GM19324 (cell line): ENCODE data around the gene LCA5.
"Not testable (repeated sequence)": the region's sequence is repeated elsewhere in the genome, so short reads cannot be mapped to it uniquely, and the experiment has no call there.

ENCODE experiments used
- ATAC-seq: cut with Tn5 transposase; IDR thresholded peaks from one replicate; pipeline ENCODE4 v1.9.1; 2021; ENCODE audit warnings: mild to moderate bottlenecking, moderate library complexity; ENCODE audit not compliant: unreplicated experiment, low FRiP score

LCA5 gene

DNA sequence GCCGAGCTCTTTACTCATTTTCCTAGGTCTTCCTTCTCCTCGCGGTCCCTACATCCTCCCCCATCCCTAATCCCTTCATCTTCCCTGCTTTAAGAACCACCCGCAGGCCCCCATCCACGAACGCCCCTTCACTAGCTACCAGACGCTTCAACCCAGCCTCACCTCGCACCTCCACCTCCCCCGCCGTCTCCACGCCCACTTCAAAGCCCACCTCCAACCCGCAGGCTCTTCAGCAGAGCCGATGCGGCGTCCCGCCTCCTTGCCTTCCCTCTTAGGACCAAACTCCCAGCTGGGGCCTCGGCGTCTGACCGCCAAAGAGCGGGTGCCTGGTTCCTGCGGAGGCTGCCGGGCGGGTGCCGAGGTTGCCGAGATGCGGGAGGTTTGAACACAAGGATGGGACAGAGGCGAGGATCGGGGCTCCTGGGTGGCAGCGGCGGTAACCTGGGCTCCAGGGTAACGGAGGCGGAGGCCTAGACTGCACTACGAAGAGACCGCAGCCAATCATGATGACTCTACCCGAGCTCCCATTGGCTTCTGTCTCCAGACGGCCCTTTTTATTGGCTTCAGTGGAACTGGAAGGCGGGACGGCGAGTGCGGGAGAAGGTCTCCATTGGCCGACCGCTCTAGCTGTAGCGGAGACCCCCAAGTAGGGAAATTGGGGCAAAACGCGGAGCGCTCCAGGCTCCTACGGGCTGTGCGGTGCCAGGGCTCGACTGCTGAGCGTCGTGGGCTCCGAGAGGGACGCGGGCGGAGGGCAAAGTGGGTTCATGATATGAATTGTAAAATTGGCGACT is at the start of gene LCA5:
LCA5 (minus strand) TSS at position 477 of the 794 bp plus-strand sequence. CDS start 18,536 bp downstream, outside the sequence.
- peak; percentile 100 for ATAC-seq

DNA sequence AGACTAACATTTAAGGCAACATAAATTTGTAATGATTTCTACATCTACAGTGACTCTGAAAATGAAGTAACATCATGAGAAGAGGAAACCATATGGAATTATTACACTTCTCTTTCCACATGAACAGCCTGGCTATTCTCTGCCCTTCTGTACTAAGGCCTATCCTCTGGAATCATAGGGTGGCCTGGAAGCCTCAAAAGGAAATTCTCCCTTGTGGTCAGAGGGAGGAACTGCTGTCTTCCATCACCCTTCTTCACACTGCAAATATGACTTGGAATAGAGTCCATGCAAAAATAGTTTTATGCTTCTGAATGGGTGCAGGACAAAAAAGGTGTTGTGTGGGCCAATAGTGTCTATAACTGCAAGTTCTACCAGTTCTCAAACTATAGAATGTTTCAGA is 49.3 kb upstream of the LCA5 start:
- ATAC-seq = no peak

DNA sequence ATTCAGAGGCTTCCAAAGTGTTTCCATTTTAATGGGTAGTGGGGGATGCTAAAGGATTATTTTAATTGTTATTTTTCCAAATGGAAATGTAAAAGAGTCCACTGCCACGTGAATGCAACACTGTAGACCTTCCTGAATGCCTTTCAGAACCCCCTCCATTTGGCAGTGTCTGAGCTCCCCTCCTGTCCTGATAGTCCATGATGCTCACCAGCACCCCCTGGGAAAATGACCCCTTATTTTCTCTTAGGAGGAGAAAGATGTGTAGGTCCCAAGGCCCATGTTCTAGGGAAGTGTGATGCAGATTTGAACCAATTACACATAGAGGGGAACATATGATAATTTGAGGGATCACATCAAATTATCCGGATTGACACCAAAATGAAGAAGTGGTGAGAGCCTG is 47.1 kb upstream of the LCA5 start:
- ATAC-seq = no peak

DNA sequence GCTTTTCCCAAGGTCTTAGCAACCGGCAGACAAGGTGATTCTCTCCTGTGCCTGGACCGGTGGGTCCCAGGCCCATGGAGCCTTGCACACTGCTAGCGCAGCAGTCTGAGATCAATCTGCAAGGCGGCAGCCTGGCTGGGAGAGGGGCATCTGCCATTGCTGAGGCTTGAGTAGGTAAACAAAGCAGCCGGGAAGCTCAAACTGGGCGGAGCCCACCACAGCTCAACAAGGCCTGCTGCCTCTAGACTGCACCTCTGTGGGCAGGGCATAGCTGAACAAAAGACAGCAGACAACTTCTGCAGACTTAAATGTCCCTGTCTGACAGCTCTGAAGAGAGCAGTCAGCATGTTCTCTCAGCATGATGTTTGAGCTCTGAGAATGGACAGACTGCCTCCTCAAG is 40.7 kb upstream of the LCA5 start:
- ATAC-seq = not testable (repeated sequence)

DNA sequence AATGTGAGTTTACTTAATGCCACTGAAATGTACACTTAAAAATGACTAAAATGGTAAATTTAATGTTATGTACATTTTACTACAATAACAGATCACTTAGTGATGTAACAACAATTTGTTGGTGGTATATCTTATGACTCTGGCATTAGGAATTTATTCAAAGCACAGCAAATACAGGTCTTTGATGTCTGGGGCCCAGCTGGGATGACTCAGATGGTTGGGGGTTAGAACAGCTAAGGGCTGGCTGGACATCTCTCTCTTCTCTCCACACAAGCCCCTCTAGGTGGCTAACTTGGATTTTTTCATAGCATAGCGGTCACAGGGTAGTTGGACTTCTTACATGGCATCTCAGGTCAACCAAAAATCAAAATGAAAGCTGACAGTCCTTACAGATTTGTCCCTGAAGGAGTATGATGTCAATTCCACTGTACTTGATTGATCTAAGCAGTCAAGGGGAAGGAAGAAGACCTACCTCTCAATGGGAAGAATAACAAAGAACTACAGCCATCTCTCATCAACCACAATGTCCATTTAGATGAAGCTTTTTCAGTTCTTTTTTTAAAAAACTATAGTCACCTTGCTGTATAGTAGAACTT is 37.5 kb upstream of the LCA5 start:
- no peak for ATAC-seq

DNA sequence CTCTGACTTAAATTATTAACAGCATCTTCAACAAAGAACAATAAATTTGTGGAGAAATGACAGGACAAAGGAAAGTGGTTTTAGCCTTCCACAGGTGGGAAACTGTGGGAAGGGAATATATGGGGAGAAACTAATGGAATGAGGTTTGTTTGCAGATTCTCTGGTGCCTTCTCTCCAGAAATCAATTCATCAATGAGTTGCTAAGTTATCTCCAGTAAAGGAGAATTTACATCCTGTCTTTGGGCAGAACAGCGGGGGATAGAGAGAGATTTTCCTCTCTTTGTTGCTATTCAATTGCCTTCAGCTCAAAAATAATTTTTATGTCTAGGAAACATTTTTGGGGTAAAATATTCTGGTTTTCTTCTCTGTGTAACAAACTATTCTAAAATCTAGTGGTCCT is 36.9 kb upstream of the LCA5 start:
- no peak for ATAC-seq

DNA sequence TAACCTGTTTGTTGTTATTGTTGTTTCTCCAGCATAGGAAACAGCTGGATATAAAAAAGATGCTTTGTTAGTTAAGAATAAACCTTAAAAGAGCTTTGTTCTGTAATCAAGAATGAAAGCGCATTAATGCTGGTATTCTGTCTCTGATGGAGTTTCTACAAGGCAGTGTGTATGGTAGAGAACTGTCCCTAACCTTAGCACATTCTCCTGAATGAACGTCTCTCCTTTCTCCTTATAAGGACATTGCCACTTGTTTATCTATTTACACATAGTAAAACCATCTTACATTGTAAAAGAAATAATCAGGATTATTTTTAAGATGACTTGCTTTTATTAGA is 33.8 kb upstream of the LCA5 start:
- ATAC-seq = peak; percentile 12

DNA sequence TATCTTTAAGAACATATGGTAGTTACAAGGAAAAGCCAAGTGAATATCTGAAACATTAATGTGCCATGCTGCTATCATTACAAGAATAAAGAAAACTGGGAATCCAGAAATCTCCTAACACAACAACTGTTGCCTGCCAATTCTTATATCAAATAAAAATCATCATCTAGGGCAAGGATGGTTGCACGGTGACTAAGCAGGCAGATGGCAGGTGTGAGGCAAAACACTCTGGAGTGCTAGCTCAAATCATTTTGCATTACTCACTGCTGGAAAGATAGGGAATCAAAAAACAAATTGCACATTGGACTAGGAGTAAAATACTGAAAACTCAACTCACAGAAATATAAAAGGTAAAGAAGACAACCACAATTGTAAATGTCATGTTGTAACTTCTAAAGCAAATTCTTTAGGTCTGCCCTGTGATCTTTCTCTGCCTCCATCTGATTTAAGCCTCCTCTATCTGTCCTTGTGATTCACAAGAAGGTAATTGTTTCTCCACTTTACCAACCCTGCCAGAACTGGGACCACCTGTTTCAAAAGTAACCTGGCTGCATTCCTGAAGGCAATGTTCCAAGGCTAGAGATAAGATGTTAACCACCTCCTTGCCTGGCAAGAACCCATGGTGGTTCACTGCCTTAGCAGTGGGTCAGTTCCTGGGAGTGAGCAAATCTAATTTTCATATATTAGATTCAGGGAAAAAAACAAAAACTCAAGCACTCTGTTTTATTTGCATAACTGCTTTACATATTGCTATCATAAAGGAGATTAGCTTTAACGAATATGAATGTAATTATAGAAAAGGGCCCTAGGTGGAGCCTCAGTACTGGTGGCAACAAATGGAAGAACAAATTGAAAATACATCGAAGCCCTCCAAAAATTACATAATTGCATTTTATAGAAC is 33.1 kb upstream of the LCA5 start:
- ATAC-seq = peak; percentile 84

DNA sequence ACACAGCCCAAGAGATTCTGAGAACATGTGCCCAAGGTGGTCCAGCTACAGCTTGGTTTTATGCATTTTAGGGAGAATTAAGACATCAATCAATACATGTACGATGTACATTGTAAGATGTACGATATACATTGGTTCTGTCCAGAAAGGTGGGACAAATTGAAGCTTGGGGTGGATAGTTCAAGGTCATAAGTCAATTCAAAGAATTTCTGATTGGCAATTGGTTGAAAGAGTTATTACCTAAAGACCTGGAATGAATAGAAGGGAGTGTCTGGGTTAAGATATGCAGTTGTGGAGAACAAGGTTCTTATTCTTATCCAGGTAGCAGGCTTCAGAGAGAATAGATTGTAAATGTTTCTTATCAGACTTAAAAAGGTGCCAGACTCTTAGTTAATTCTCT is 31.8 kb upstream of the LCA5 start:
- ATAC-seq = no peak

DNA sequence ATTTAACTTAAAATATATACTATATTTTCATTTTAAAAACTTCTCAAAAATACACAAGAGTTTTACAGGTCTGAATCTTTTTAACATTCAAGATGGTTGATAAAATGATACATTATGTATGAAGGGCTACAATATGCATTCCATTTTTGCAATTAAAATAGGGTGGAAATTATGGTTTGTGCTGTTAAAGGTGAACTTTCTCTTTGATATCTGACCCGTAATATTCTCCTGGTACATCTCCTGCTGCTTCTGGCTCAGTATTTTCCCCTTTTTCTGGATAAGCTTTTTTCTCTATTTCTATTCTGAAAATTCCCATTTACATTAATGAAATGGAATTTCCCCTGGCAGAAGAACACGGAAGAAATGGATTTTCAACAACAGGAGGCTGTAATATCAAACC is 27.4 kb upstream of the LCA5 start:
- no peak for ATAC-seq

DNA sequence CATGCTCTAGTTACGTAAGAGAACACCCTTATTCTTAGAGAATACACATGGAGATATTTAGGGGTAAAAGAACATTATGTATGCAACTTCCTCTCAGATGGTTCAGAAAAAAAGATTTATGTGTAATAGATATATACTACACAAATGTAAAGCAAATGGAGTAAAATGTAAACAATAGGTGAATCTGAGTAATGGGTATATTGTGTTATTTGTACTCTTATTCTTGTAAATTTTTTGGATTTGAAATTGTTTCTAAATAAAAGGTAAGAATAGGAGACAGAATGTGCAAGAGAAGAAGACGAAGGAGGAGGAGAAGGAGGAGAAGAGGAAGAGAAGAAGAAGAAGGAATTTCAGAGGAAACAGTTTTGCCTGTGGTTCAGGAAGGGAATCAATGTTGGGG is 22.5 kb upstream of the LCA5 start:
- ATAC-seq = no peak

DNA sequence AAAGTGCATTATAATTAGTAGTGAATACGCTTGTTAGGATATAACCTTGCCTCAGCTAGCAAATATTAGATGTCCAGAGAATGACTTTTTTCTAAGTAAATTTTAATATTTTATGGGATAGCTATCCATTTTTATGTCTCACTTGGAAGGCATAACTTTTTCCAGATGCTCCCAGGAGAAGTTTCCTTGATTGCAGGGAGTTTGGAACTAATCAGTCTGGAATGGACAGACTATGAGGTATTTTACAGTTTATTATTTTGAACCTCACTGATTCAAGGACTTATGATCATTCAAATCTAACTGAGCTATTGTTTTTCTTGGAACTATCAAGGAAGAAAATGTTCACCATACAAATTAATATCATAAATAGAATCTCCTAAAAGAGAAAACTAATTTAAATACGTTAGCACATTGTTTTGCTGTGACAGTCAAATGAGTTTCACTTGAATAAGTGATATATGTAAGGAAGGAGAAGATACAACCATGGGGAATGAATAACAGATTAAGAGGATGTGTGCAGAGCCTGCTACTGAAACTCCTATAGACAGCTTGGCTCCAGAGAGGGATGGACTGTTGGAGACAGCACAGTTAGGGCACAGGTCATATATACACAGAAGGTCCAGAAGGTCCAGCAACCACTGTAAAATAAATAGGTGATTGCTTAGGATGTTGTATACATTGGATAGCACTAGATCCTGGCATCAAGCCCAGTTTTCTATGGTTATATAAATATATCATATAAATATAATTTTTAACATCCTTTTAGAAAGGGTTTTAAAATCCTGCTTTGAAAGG is 20.6 kb upstream of the LCA5 start:
- ATAC-seq = no peak

DNA sequence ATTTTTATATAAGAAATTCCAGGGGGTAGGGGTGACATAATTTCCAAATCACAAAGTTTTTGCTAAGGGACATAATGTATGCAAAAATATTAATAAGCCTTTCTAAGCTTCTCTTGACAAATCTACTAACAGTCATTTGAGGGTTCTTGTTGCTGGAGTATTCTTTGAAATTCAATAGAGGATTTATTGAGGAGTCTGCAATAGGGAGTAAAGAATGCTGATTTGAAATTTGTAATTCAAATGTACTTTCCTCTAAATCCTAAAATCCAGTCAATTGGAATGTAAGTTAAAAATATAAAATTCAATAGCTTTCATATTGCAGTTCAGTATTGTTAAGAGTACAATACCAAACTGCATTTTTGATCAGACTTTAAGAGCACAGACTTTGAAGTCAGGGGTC is 17.1 kb upstream of the LCA5 start:
- ATAC-seq = no peak

DNA sequence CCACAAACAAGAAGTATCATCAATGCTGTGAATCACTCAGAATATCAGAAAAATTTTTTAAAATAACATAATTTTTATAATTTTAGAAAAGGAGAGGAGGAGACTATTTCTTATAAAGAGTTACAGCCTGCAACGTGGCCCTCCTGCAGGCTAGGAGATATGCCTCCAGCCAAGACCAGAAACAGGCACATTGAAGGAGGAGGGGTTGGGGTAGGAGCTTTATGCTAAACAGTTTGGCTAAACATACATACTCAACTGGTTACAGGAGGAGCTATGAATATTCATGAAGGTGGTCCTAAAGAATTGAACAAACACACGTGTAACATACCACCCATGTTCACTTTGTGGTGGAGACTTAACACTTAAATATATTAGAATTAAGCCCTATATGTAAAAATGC is 14.2 kb upstream of the LCA5 start:
- no peak for ATAC-seq

DNA sequence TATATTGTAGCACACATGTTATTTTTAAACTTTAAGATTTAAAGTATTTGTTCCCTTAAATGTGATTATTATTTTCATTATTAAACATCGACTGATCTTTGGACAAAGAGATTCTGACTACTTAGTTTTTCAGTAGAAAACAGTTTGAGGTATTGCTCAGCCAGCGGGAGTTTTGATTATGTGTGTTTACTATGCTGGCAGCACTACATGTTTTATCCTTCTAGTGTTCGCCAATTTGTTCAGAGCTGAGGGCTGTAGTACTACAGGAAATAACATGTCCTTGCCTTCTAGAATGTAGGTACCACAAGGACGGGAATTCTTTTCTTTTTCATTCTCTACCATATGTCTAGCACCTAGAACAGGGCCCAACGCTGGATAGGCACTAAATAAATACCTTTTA is 11.1 kb upstream of the LCA5 start:
- ATAC-seq = no peak

DNA sequence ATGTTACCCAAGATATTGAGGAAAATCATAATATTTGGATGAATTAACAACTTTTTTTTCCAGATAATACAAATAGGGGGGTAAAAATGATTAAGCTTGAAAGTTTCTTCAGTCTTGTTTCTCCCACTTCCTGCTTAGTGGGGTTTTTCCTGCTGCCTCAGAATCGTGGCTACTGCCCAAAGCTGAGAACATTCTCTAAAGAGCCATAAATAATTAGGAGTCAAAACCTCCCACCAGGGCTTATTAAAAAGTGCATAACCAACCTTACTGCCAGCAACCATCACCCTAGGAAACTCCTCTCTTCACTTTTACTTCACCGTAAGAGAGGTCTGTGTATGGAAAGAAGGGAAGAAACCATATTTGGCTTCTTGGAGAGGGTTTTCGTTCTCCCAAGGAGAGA is 9.0 kb upstream of the LCA5 start:
- no peak for ATAC-seq

DNA sequence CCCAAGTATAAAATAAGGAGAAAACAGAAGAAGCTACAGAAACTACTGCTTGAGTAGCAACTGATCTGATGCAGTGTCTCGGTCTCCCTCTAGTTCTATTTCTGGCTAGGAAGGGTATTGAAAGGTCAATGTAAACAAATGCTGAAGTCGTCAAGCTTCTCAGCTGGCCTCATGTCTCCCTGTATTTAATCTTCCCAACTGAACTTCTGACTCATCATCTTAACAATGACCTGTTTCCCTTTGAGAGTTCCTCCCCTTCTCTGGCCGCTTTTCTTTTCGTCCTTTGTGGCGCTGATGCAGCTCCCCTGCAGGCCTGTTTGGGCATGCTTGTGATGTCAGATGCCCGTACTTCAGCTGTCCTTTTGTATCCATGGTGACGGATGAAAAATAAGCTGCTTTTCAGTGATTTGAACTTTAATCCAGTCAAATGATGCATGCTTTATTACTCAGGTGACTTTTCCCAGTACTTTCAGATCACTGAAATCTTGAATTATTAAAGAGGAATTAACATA is 7.8 kb upstream of the LCA5 start:
- ATAC-seq = peak; percentile 76

DNA sequence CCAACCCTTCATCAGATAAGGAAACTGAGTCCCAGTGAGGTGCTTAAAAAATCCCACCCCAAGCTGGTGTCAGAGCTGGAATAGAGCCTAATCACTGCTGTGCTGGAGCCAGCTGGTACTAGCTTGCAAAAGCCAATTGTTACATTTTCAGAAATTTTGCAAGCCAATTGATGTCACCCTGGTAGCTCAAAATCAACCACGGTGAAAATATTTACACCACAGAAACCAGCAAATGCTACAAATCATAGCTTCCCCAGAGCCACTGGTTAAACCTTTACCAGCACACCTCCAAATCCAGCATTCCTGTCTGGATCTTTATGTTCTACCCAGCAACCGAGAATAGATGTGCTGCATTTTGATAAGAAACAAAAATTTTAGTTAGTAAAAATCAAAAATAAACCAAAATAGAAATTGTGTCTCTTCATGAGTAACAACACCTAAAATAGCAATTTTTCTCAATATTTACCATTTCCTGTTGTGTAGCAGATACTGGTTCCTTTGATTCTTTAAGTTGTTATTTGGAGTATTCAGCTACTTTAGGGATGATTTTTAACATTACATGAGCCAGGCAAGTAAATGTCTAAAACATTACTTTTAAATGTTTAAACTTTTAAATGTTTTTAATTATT is 7.2 kb upstream of the LCA5 start:
- peak; percentile 60 for ATAC-seq

DNA sequence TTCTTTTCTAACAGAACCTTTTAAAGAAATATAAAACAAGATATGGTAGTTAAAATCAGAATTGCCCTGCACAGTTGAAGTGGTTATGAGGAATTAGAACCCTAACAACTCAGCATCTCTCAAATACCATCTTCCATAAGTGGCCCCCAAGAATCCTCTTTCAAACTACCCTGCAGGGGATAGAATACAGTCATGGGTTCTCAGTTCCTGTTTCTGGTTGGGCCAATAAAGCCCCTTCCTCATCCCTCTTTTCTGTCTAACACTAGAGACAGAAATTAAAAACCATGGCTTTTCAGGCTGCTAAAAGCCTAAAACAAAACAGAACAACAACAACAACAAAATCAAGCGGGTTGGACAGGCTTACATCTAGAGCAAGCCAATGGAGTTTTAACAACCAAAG is 6.7 kb upstream of the LCA5 start:
- peak; percentile 33 for ATAC-seq

DNA sequence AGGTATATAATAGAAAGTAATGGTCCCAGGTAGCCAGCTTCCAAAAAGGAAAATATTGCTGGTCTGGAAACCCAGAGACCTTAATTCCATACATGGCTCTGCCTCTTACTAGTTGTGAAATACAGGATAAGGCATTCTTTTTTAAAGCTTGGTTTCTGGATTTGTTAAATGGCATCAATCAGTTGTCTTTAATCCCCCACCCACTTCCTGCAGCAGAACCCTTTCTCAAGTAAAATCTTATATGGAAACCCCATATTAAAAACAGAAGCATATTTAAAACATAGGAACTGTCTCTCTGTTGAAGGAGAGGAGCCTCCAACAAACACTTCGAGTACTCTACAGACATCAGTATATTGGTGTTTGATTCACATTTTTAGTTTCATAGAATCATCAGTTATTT is 6.2 kb upstream of the LCA5 start:
- no peak for ATAC-seq
